ENCODE data around the gene C1orf87.
"Not testable (repeated sequence)": the region's sequence is repeated elsewhere in the genome, so short reads cannot be mapped to it uniquely, and the experiment has no call there.

The C1orf87 gene

GRCh38 chr1:59997479-59998115 lies 76.0 kb downstream of the C1orf87 start:
- DNase-seq (ENCODE audit: low read depth in 1 of 2, low spot score in 1 of 2): no peak

GRCh38 chr1:59994302-59995198 lies 79.0 kb downstream of the C1orf87 start:
- no peak for DNase-seq (ENCODE audit: low read depth in 1 of 2, low spot score in 1 of 2)

- DNase-seq (ENCODE audit: low read depth in 1 of 2, low spot score in 1 of 2): no peak
These were observed 81.3 kb downstream of the C1orf87 start for GRCh38 chr1:59992040-59992820.

GRCh38 chr1:59990470-59990869 lies 83.1 kb downstream of the C1orf87 start:
- no peak for DNase-seq (ENCODE audit: low read depth in 1 of 2, low spot score in 1 of 2)

GRCh38 chr1:59986516-59987310 lies 86.9 kb downstream of the C1orf87 start:
- no peak for DNase-seq (ENCODE audit: low read depth in 1 of 2, low spot score in 1 of 2)

- DNase-seq (ENCODE audit: low read depth in 1 of 2, low spot score in 1 of 2): no peak
These were observed 87.6 kb downstream of the C1orf87 start for GRCh38 chr1:59985911-59986515.

GRCh38 chr1:59979666-59980065 lies 93.9 kb downstream of the C1orf87 start:
- DNase-seq (ENCODE audit: low read depth in 1 of 2, low spot score in 1 of 2): no peak

- no peak for DNase-seq (ENCODE audit: low read depth in 1 of 2, low spot score in 1 of 2)
These were observed 95.1 kb downstream of the C1orf87 start for GRCh38 chr1:59978511-59978910.

GRCh38 chr1:59978026-59978425 lies 95.5 kb downstream of the C1orf87 start:
- DNase-seq (ENCODE audit: low read depth in 1 of 2, low spot score in 1 of 2): no peak

GRCh38 chr1:59977075-59977410 lies 96.5 kb downstream of the C1orf87 start:
- DNase-seq (ENCODE audit: low read depth in 1 of 2, low spot score in 1 of 2): no peak

GRCh38 chr1:59976194-59977074 lies 97.1 kb downstream of the C1orf87 start:
- DNase-seq (ENCODE audit: low read depth in 1 of 2, low spot score in 1 of 2): peak in 1 of 2 donors; percentile 33

- no peak for DNase-seq (ENCODE audit: low read depth in 1 of 2, low spot score in 1 of 2)
These were observed 99.9 kb downstream of the C1orf87 start for GRCh38 chr1:59973719-59974118.

- DNase-seq (ENCODE audit: low read depth in 1 of 2, low spot score in 1 of 2): no peak
These were observed 101.2 kb downstream of the C1orf87 start for GRCh38 chr1:59972216-59972927.

GRCh38 chr1:59971464-59971911 lies 102.1 kb downstream of the C1orf87 start:
- DNase-seq (ENCODE audit: low read depth in 1 of 2, low spot score in 1 of 2): peak; percentile 14 to 20

- DNase-seq (ENCODE audit: low read depth in 1 of 2, low spot score in 1 of 2): not testable (repeated sequence)
These were observed 103.9 kb downstream of the C1orf87 start for GRCh38 chr1:59969542-59970175.

- not testable (repeated sequence) for DNase-seq (ENCODE audit: low read depth in 1 of 2, low spot score in 1 of 2)
These were observed 104.8 kb downstream of the C1orf87 start for GRCh38 chr1:59968746-59969145.

- no peak for DNase-seq (ENCODE audit: low read depth in 1 of 2, low spot score in 1 of 2)
These were observed 105.8 kb downstream of the C1orf87 start for GRCh38 chr1:59967780-59968179.

GRCh38 chr1:59967141-59967697 lies 106.4 kb downstream of the C1orf87 start:
- no peak for DNase-seq (ENCODE audit: low read depth in 1 of 2, low spot score in 1 of 2)

All from stimulated activated CD4-positive, alpha-beta T cell treated with anti-CD3 and anti-CD28 coated beads, Interleukin-15, amount 100 ng/mL, for 1 hour (primary cell).